IMR-90 (cell line): Measurements from ENCODE around the gene ERC2. TPM values are rescaled to one million over a fixed set of nuclear protein-coding genes. Genes with fewer than 3 reads are reported as not detected.

Source experiments
- ATAC-seq: fragments of 200-7000 bp; cut with Tn5 transposase; 2 replicates; pipeline ENCODE4 v1.9.1; 2020; ENCODE audit warnings: low read depth, mild to moderate bottlenecking, moderate library complexity
- BruUV-seq: library from RNA; stranded (reverse); fragments of 400-500 nt; replicated peaks from 2 replicates; lab custom pipeline; 2021; lab: Mats Ljungman, UMichigan
- CTCF ChIA-PET: fragments of 300-600 bp; formaldehyde crosslinking; extraction: SDS; loops from one replicate; lab custom pipeline; 2021; ENCODE audit warnings: antibody characterized with exemption; lab: Yijun Ruan, JAX
- POLR2A ChIA-PET: fragments of 300-600 bp; sonication (Branson Sonifier 250); formaldehyde crosslinking; loops from one replicate; lab custom pipeline; 2022; ENCODE audit warnings: antibody characterized with exemption; ENCODE audit not compliant: unreplicated experiment; lab: Charles Lee
- DNase-seq: peaks from one replicate; pipeline ENCODE4 v3.0.0; 2013
- H2AFZ ChIP-seq: replicated peaks from 2 replicates; pipeline ENCODE3; 2013; ENCODE audit warnings: low read length, mild to moderate bottlenecking; ENCODE audit not compliant: poor library complexity
- H2AK5ac ChIP-seq: 2 replicates; pipeline ENCODE4 v1.6.1; 2013; ENCODE audit warnings: low read depth, low read length, inconsistent platforms
- H2AK9ac ChIP-seq: replicated peaks from 2 replicates; pipeline ENCODE3; 2013; ENCODE audit warnings: mild to moderate bottlenecking, low read depth, low read length, moderate library complexity; ENCODE audit not compliant: poor library complexity
- H2BK120ac ChIP-seq: 2 replicates; pipeline ENCODE4 v1.6.1; 2013; ENCODE audit warnings: low read depth, low read length, inconsistent platforms
- H2BK15ac ChIP-seq: 3 replicates; pipeline ENCODE4 v1.6.1; 2013; ENCODE audit warnings: low read depth, low read length, inconsistent platforms
- H2BK20ac ChIP-seq: 2 replicates; pipeline ENCODE4 v1.6.1; 2013; ENCODE audit warnings: low read depth, mild to moderate bottlenecking, inconsistent platforms, low read length, moderate library complexity
- H2BK5ac ChIP-seq: 2 replicates; pipeline ENCODE4 v1.6.1; 2013; ENCODE audit warnings: mild to moderate bottlenecking, low read depth, low read length, inconsistent platforms; ENCODE audit not compliant: poor library complexity, severe bottlenecking
- H3K14ac ChIP-seq: replicated peaks from 2 replicates; pipeline ENCODE4 v1.6.1; 2013; ENCODE audit warnings: low read depth, low read length, inconsistent platforms
- H3K18ac ChIP-seq: 2 replicates; pipeline ENCODE4 v1.6.1; 2013; ENCODE audit warnings: low read depth, low read length, control low read depth
- H3K23ac ChIP-seq: 2 replicates; pipeline ENCODE4 v1.6.1; 2013; ENCODE audit warnings: low read depth, low read length, inconsistent platforms
- H3K27ac ChIP-seq: 2 replicates; pipeline ENCODE4 v1.5.1; 2013; ENCODE audit warnings: mild to moderate bottlenecking, control low read depth, low read length; ENCODE audit not compliant: insufficient read depth
- H3K27me3 ChIP-seq: 2 replicates; pipeline ENCODE4 v1.6.1; 2013; ENCODE audit warnings: low read length; ENCODE audit not compliant: control insufficient read depth, insufficient read depth
- H3K36me3 ChIP-seq: 2 replicates; pipeline ENCODE4 v1.6.1; 2013; ENCODE audit warnings: low read length, mixed read lengths; ENCODE audit not compliant: control insufficient read depth, insufficient read depth
- H3K4ac ChIP-seq: 2 replicates; pipeline ENCODE4 v1.6.1; 2013; ENCODE audit warnings: low read depth, low read length, inconsistent platforms
- H3K4me1 ChIP-seq: 2 replicates; pipeline ENCODE4 v1.6.1; 2013; ENCODE audit warnings: low read length, mixed read lengths; ENCODE audit not compliant: control insufficient read depth, insufficient read depth
- H3K4me2 ChIP-seq: 2 replicates; pipeline ENCODE4 v1.6.1; 2013; ENCODE audit warnings: low read depth, mild to moderate bottlenecking, control low read depth, low read length, moderate library complexity
- H3K4me3 ChIP-seq: 2 replicates; pipeline ENCODE4 v1.5.1; 2013; ENCODE audit warnings: low read depth, mild to moderate bottlenecking, control low read depth, low read length, moderate library complexity; ENCODE audit not compliant: insufficient read depth
- H3K56ac ChIP-seq: 2 replicates; pipeline ENCODE4 v1.6.1; 2013; ENCODE audit warnings: low read length, inconsistent platforms; ENCODE audit not compliant: insufficient read depth; ENCODE audit errors: extremely low read depth
- H3K79me1 ChIP-seq, 2 experiments: 2 replicates each; pipeline ENCODE4 v1.6.1; 2013; ENCODE audit warnings: low read length in 2 of 2, inconsistent platforms in 1 of 2, low read depth in 1 of 2
- H3K9ac ChIP-seq: 2 replicates; pipeline ENCODE4 v1.6.1; 2013; ENCODE audit warnings: low read depth, low read length, control low read depth
- H3K9me1 ChIP-seq: 2 replicates; pipeline ENCODE4 v1.6.1; 2013; ENCODE audit warnings: low read length, inconsistent platforms; ENCODE audit not compliant: insufficient read depth
- H3K9me3 ChIP-seq: 2 replicates; pipeline ENCODE4 v1.6.1; 2013; ENCODE audit warnings: low read length; ENCODE audit not compliant: control insufficient read depth, insufficient read depth
- H4K20me1 ChIP-seq: 2 replicates; pipeline ENCODE4 v1.6.1; 2013; ENCODE audit warnings: low read length, inconsistent platforms; ENCODE audit not compliant: insufficient read depth
- H4K5ac ChIP-seq: 2 replicates; pipeline ENCODE4 v1.6.1; 2013; ENCODE audit warnings: mild to moderate bottlenecking, low read depth, low read length, control low read depth
- H4K8ac ChIP-seq, 2 experiments: 2 replicates each; pipeline ENCODE4 v1.6.1; 2013; ENCODE audit warnings: low read depth in 2 of 2, low read length in 2 of 2, control low read depth in 1 of 2, inconsistent platforms in 1 of 2
- H4K91ac ChIP-seq: 2 replicates; pipeline ENCODE4 v1.6.1; 2013; ENCODE audit warnings: low read depth, low read length, inconsistent platforms; ENCODE audit not compliant: insufficient read depth
- CTCF ChIP-seq: conservative IDR thresholded peaks from 2 replicates; pipeline ENCODE4 v1.5.1; 2012; ENCODE audit warnings: mild to moderate bottlenecking, low read depth, low read length, improper control_type of control experiment
- MXI1 ChIP-seq: IDR thresholded peaks from 2 replicates; pipeline ENCODE4 v1.6.1; 2012; ENCODE audit warnings: low read depth, mild to moderate bottlenecking, low read length, moderate library complexity, borderline replicate concordance
- NFE2L2 ChIP-seq: fragments of 150-350 bp; IDR thresholded peaks from 2 replicates; pipeline ENCODE4 v1.6.1; 2016; ENCODE audit warnings: low read depth, mild to moderate bottlenecking, low read length
- RAD21 ChIP-seq: IDR thresholded peaks from 2 replicates; pipeline ENCODE4 v1.6.1; 2012; ENCODE audit warnings: low read length, improper control_type of control experiment
- RCOR1 ChIP-seq: IDR thresholded peaks from 2 replicates; pipeline ENCODE4 v1.6.1; 2012; ENCODE audit warnings: mild to moderate bottlenecking, low read length, improper control_type of control experiment; ENCODE audit not compliant: insufficient replicate concordance
- RFX5 ChIP-seq: IDR thresholded peaks from 2 replicates; pipeline ENCODE4 v1.8.0; 2012; ENCODE audit warnings: low read depth, mild to moderate bottlenecking, low read length, moderate library complexity
- SMC3 ChIP-seq: fragments of 150-350 bp; IDR thresholded peaks from 2 replicates; pipeline ENCODE4 v1.6.1; 2016; ENCODE audit warnings: low read depth, mild to moderate bottlenecking, antibody characterized with exemption, low read length, moderate library complexity
- WGBS, 2 experiments: methylation state at CpG; one replicate each; pipeline versions ENCODE4 v1.1.5 to v1.1.7; 2013; ENCODE audit warnings: missing lambda C conversion rate in 2 of 2; ENCODE audit not compliant: insufficient read length in 1 of 2; ENCODE audit errors: extremely low coverage in 2 of 2; 5-methylcytosine and 5-hydroxymethylcytosine counted together
- dilution Hi-C: fragments of 300-500 bp; cut with HindIII; formaldehyde crosslinking; loops from one replicate; pipeline ENCODE4 v1.14.3; 2018; ENCODE audit warnings: low sequenced_read_pairs; ENCODE audit not compliant: unreplicated experiment
- in situ Hi-C: fragments of 300-500 bp; cut with MboI; formaldehyde crosslinking; loops from 3 replicates; pipeline ENCODE4 v1.14.3; 2019; ENCODE audit warnings: low sequenced_read_pairs, inconsistent platforms, mixed read lengths
- intact Hi-C: fragments of 100-400 bp; cut with micrococcal nuclease; formaldehyde crosslinking; loops from 2 replicates; pipeline ENCODE4 v1.10.0; 2022
- polyA plus RNA-seq, 3 experiments: library from polyadenylated mRNA; depleted of rRNA; stranded (reverse); fragments of >200 nt; gene quantifications; 2 replicates each; pipeline ENCODE4 v1.2.3, GENCODE V29; 2012; ENCODE audit warnings: low replicate concordance in 1 of 3
- total RNA-seq: library from RNA; depleted of rRNA; stranded (reverse); fragments of >200 nt; gene quantifications from 2 replicates; pipeline ENCODE4 v1.2.3, GENCODE V29; 2012
- TF ChIP-seq, protein P1 (sequence below): fragments of 150-350 bp; IDR thresholded peaks from 2 replicates; pipeline ENCODE4 v1.6.1; 2017; ENCODE audit warnings: mild to moderate bottlenecking, antibody characterized with exemption, low read length, low read depth

Gene ERC2
- total and polyA plus RNA-seq, 2 of the 4 experiments (the other 2 are of a cell fraction): 0.17 to 0.18 TPM

GRCh38 chr3:55897573-55898224, 570.6 kb downstream of the ERC2 start:
- no peak overlapping the region for H3K4me3 ChIP-seq
- H2AK5ac ChIP-seq: no peak overlapping the region
- ChIA-PET CTCF (interaction anchor here (1.0 kb wide), 1 partner anchor 1043 kb away, joined by 3 read pairs; no protein-coding TSS in a partner anchor), POLR2A (interaction anchor here (0.5 kb wide), 1 partner anchor 410 kb away, joined by 3 read pairs; no protein-coding TSS in a partner anchor)
- H3K4me1 ChIP-seq: peaks cover 6% of the 10 kb centered on the region
- H2BK5ac ChIP-seq: no peak overlapping the region
- no peaks in the 10 kb centered on the region for H3K36me3 ChIP-seq
- peak overlapping the region; percentile 33; the same call in 1 of the 2 replicates for H3K4ac ChIP-seq
- H2BK15ac ChIP-seq: peak overlapping the region; percentile 41; the same call in 1 of the 3 replicates
- H4K5ac ChIP-seq: no peak overlapping the region
- H2BK20ac ChIP-seq: peak overlapping the region; percentile 38; the same call in 1 of the 2 replicates
- H3K14ac ChIP-seq: no peak overlapping the region
- no peak overlapping the region for H3K23ac ChIP-seq
- WGBS, 2 experiments: no CpG with 5 or more reads among the region's 4 CpGs
- in situ Hi-C loops: loop anchor here (10.0 kb wide), 2 partner anchors 413 to 1053 kb away; partner anchors contain the start of gene WNT5A
- TF ChIP-seq, protein P1, sequence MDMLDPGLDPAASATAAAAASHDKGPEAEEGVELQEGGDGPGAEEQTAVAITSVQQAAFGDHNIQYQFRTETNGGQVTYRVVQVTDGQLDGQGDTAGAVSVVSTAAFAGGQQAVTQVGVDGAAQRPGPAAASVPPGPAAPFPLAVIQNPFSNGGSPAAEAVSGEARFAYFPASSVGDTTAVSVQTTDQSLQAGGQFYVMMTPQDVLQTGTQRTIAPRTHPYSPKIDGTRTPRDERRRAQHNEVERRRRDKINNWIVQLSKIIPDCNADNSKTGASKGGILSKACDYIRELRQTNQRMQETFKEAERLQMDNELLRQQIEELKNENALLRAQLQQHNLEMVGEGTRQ: no peak
- peak; percentile 58 for TF ChIP-seq CTCF
- TF ChIP-seq RCOR1: no peak
- peak; percentile 45; the same call in 1 of the 2 replicates for TF ChIP-seq SMC3
- TF ChIP-seq RFX5: no peak
- TF ChIP-seq RAD21: peak; percentile 74
- no peak for TF ChIP-seq MXI1
- TF ChIP-seq NFE2L2: no peak
- ATAC-seq: peak; percentile 52; the same call in 1 of the 2 replicates
- no peak overlapping the region for H2AFZ ChIP-seq
- H2BK120ac ChIP-seq: peak overlapping the region; percentile 18; the same call in 1 of the 2 replicates
- H3K27me3 ChIP-seq: peaks cover 11% of the 10 kb centered on the region
- H3K79me1 ChIP-seq: no peaks in the 10 kb centered on the region
- no TSS peak for BruUV-seq
- peak overlapping the region; percentile 19; the same call in 1 of the 2 replicates for H4K91ac ChIP-seq
- no peak overlapping the region for H3K9ac ChIP-seq
- H2AK9ac ChIP-seq: no peak overlapping the region
- dilution Hi-C loops: no loop called here
- H3K27ac ChIP-seq: no peak overlapping the region
- intact Hi-C loops: loop anchor here (1.0 to 10.0 kb wide), 9 partner anchors 145 to 1470 kb away; no protein-coding TSS in a partner anchor
- H4K8ac ChIP-seq: no peak overlapping the region
- peaks cover 3% of the 10 kb centered on the region; the same call in 1 of the 2 replicates for H3K9me1 ChIP-seq
- no peak overlapping the region for H3K56ac ChIP-seq
- no peak overlapping the region for H3K18ac ChIP-seq
- H4K20me1 ChIP-seq: no peaks in the 10 kb centered on the region
- DNase-seq: peak; percentile 21
- no peak overlapping the region for H3K4me2 ChIP-seq
- H3K9me3 ChIP-seq: no peaks in the 10 kb centered on the region
